T-helper 2 cell treated with Interferon-gamma antibody and Interleukin-4, amounts not matched to agents 5 μg/mL and 100 μg/mL, for 36 hours (primary cell): ENCODE data around the gene C1orf87.

ENCODE experiments used
- DNase-seq: peaks from one replicate; pipeline ENCODE4 v3.0.0; 2021; ENCODE audit warnings: low spot score
- H3K27ac Mint-ChIP-seq: one replicate; pipeline ENCODE4 v1.8.0; 2021; ENCODE audit warnings: mild to moderate bottlenecking, mixed read lengths
- H3K27me3 Mint-ChIP-seq: one replicate; pipeline ENCODE4 v1.8.0; 2021; ENCODE audit warnings: low read depth, mixed read lengths
- H3K36me3 Mint-ChIP-seq: one replicate; pipeline ENCODE4 v1.8.0; 2021; ENCODE audit warnings: low read depth, mixed read lengths
- H3K4me1 Mint-ChIP-seq: one replicate; pipeline ENCODE4 v1.8.0; 2021; ENCODE audit warnings: low read depth, mixed read lengths
- H3K4me3 Mint-ChIP-seq: one replicate; pipeline ENCODE4 v1.8.0; 2022; ENCODE audit warnings: mild to moderate bottlenecking, moderate library complexity, mixed read lengths
- H3K9me3 Mint-ChIP-seq: one replicate; pipeline ENCODE4 v1.8.0; 2021; ENCODE audit warnings: mixed read lengths

Gene C1orf87

GRCh38 chr1:59997479-59998115 lies 76.0 kb downstream of the C1orf87 start:
- peaks cover 6% of the 10 kb centered on the region for H3K27me3 Mint-ChIP-seq
- H3K4me1 Mint-ChIP-seq, result no peaks in the 10 kb centered on the region
- DNase-seq, result no peak
- H3K9me3 Mint-ChIP-seq, result no peaks in the 10 kb centered on the region
- no peaks in the 10 kb centered on the region for H3K36me3 Mint-ChIP-seq
- H3K27ac Mint-ChIP-seq, result no peak overlapping the region
- H3K4me3 Mint-ChIP-seq, result no peak overlapping the region

- Mint-ChIP-seq H3K36me3 (no peaks in the 10 kb centered on the region), H3K27ac (no peak overlapping the region), H3K27me3 (peaks cover 6% of the 10 kb centered on the region), H3K4me3 (no peak overlapping the region), H3K4me1 (no peaks in the 10 kb centered on the region), H3K9me3 (no peaks in the 10 kb centered on the region)
- no peak for DNase-seq
These were observed 79.0 kb downstream of the C1orf87 start for GRCh38 chr1:59994302-59995198.

- no peak overlapping the region for H3K27ac Mint-ChIP-seq
- no peak overlapping the region for H3K4me3 Mint-ChIP-seq
- no peak for DNase-seq
- no peaks in the 10 kb centered on the region for H3K4me1 Mint-ChIP-seq
- H3K27me3 Mint-ChIP-seq, result no peaks in the 10 kb centered on the region
- H3K36me3 Mint-ChIP-seq, result no peaks in the 10 kb centered on the region
- H3K9me3 Mint-ChIP-seq, result no peaks in the 10 kb centered on the region
These were observed 81.3 kb downstream of the C1orf87 start for GRCh38 chr1:59992040-59992820.

GRCh38 chr1:59990470-59990869 lies 83.1 kb downstream of the C1orf87 start:
- Mint-ChIP-seq H3K27ac (no peak overlapping the region), H3K9me3 (no peaks in the 10 kb centered on the region), H3K36me3 (no peaks in the 10 kb centered on the region), H3K27me3 (no peaks in the 10 kb centered on the region), H3K4me1 (no peaks in the 10 kb centered on the region), H3K4me3 (no peak overlapping the region)
- no peak for DNase-seq

GRCh38 chr1:59986516-59987310 lies 86.9 kb downstream of the C1orf87 start:
- DNase-seq, result no peak
- H3K36me3 Mint-ChIP-seq, result no peaks in the 10 kb centered on the region
- no peaks in the 10 kb centered on the region for H3K27me3 Mint-ChIP-seq
- H3K9me3 Mint-ChIP-seq, result no peaks in the 10 kb centered on the region
- H3K4me3 Mint-ChIP-seq, result no peak overlapping the region
- no peaks in the 10 kb centered on the region for H3K4me1 Mint-ChIP-seq
- no peak overlapping the region for H3K27ac Mint-ChIP-seq

- DNase-seq, result no peak
- H3K27me3 Mint-ChIP-seq, result no peaks in the 10 kb centered on the region
- no peak overlapping the region for H3K4me3 Mint-ChIP-seq
- no peaks in the 10 kb centered on the region for H3K9me3 Mint-ChIP-seq
- H3K4me1 Mint-ChIP-seq, result no peaks in the 10 kb centered on the region
- no peaks in the 10 kb centered on the region for H3K36me3 Mint-ChIP-seq
- H3K27ac Mint-ChIP-seq, result no peak overlapping the region
These were observed 87.6 kb downstream of the C1orf87 start for GRCh38 chr1:59985911-59986515.

- Mint-ChIP-seq H3K27ac (no peak overlapping the region), H3K4me3 (no peak overlapping the region), H3K9me3 (no peaks in the 10 kb centered on the region), H3K4me1 (no peaks in the 10 kb centered on the region), H3K27me3 (peaks cover 9% of the 10 kb centered on the region), H3K36me3 (no peaks in the 10 kb centered on the region)
- no peak for DNase-seq
These were observed 93.9 kb downstream of the C1orf87 start for GRCh38 chr1:59979666-59980065.

GRCh38 chr1:59978511-59978910 lies 95.1 kb downstream of the C1orf87 start:
- H3K4me1 Mint-ChIP-seq, result no peaks in the 10 kb centered on the region
- H3K9me3 Mint-ChIP-seq, result no peaks in the 10 kb centered on the region
- H3K4me3 Mint-ChIP-seq, result no peak overlapping the region
- H3K27ac Mint-ChIP-seq, result no peak overlapping the region
- H3K36me3 Mint-ChIP-seq, result no peaks in the 10 kb centered on the region
- peaks cover 9% of the 10 kb centered on the region for H3K27me3 Mint-ChIP-seq
- DNase-seq, result no peak

- Mint-ChIP-seq H3K4me3 (no peak overlapping the region), H3K27ac (no peak overlapping the region), H3K9me3 (no peaks in the 10 kb centered on the region), H3K27me3 (peaks cover 9% of the 10 kb centered on the region), H3K36me3 (no peaks in the 10 kb centered on the region), H3K4me1 (no peaks in the 10 kb centered on the region)
- DNase-seq, result no peak
These were observed 95.5 kb downstream of the C1orf87 start for GRCh38 chr1:59978026-59978425.

GRCh38 chr1:59977075-59977410 lies 96.5 kb downstream of the C1orf87 start:
- Mint-ChIP-seq H3K36me3 (no peaks in the 10 kb centered on the region), H3K9me3 (no peaks in the 10 kb centered on the region), H3K27me3 (peaks cover 9% of the 10 kb centered on the region), H3K4me1 (no peaks in the 10 kb centered on the region), H3K27ac (no peak overlapping the region), H3K4me3 (no peak overlapping the region)
- DNase-seq, result no peak

GRCh38 chr1:59976194-59977074 lies 97.1 kb downstream of the C1orf87 start:
- no peaks in the 10 kb centered on the region for H3K9me3 Mint-ChIP-seq
- DNase-seq, result no peak
- H3K4me3 Mint-ChIP-seq, result no peak overlapping the region
- H3K4me1 Mint-ChIP-seq, result peaks cover under 1% of the 10 kb centered on the region
- H3K27ac Mint-ChIP-seq, result no peak overlapping the region
- peaks cover 9% of the 10 kb centered on the region for H3K27me3 Mint-ChIP-seq
- H3K36me3 Mint-ChIP-seq, result no peaks in the 10 kb centered on the region

GRCh38 chr1:59973719-59974118 lies 99.9 kb downstream of the C1orf87 start:
- Mint-ChIP-seq H3K27ac (no peak overlapping the region), H3K4me1 (peaks cover 5% of the 10 kb centered on the region), H3K9me3 (no peaks in the 10 kb centered on the region), H3K27me3 (peaks cover 9% of the 10 kb centered on the region), H3K4me3 (no peak overlapping the region), H3K36me3 (no peaks in the 10 kb centered on the region)
- DNase-seq, result no peak
